Measurements from ENCODE around the gene MAP3K20. TPM values are rescaled to one million over a fixed set of nuclear protein-coding genes. Genes with fewer than 3 reads are reported as not detected.

The MAP3K20 gene
- total and polyA plus RNA-seq, 2 donors (not counting 3 experiments of a cell fraction or from before 2014, with no cell fraction given), result 7.8 to 31.5 TPM

GRCh38 chr2:173305303-173305702 lies 229.7 kb downstream of the MAP3K20 start:
- BruUV-seq (replicated peaks), result no TSS peak
- ChIA-PET CTCF (no interaction called here), POLR2A (no interaction called here)
- no peaks in the 10 kb centered on the region for H3K4me1 ChIP-seq (ENCODE audit: control insufficient read depth, extremely low read depth, insufficient read depth, low read length)
- no peak overlapping the region for H2AFZ ChIP-seq (ENCODE audit: low read depth, low read length)
- no peak for TF ChIP-seq EZH2 (IDR thresholded peaks at IDR 0.05; ENCODE audit: borderline replicate concordance, low read depth, low read length, severe bottlenecking)
- TF ChIP-seq JUN (IDR thresholded peaks at IDR 0.05; ENCODE audit: borderline replicate concordance, insufficient read depth, insufficient read length, low read depth), result no peak
- TF ChIP-seq FOS (IDR thresholded peaks at IDR 0.05; ENCODE audit: borderline replicate concordance, insufficient read depth, low read length), result no peak
- TF ChIP-seq CTCF (IDR thresholded peaks at IDR 0.05; ENCODE audit: extremely low read depth in 1 of 2, insufficient read depth in 1 of 2, low read depth in 1 of 2, low read length in 2 of 2), result no peak
- TF ChIP-seq GATA2 (IDR thresholded peaks at IDR 0.05; ENCODE audit: insufficient read depth, insufficient read length, low read depth, low read length), result no peak
- TF ChIP-seq POLR2A (IDR thresholded peaks at IDR 0.05; ENCODE audit: low read depth, low read length), result no peak
- no peak for TF ChIP-seq POLR2AphosphoS5 (IDR thresholded peaks at IDR 0.05; ENCODE audit: insufficient read depth, low read depth, low read length)
- TF ChIP-seq MAX (IDR thresholded peaks at IDR 0.05; ENCODE audit: insufficient read depth, insufficient read length), result no peak
- no peak for TF ChIP-seq MYC (IDR thresholded peaks at IDR 0.05; ENCODE audit: low read depth, low read length)
- no peaks in the 10 kb centered on the region for H3K79me2 ChIP-seq (ENCODE audit: control insufficient read depth, insufficient read depth, low read length)
- no peak overlapping the region for H3K4me2 ChIP-seq (ENCODE audit: insufficient read depth, low read length)
- no peak overlapping the region for H3K27ac ChIP-seq (ENCODE audit: insufficient read depth, low read depth, low read length)
- intact Hi-C loops (cut with micrococcal nuclease), result no loop called here
- FAIRE-seq (no peak), DNase-seq (ENCODE audit: low read depth, low spot score) (no peak)
- no peaks in the 10 kb centered on the region for H3K9me1 ChIP-seq (replicated peaks; ENCODE audit: control insufficient read depth, extremely low read depth, insufficient read depth, low read length)
- no peaks in the 10 kb centered on the region for H3K36me3 ChIP-seq (ENCODE audit: control insufficient read depth in 2 of 2, extremely low read depth in 1 of 2, insufficient read depth in 2 of 2, low read length in 2 of 2)
- H3K9ac ChIP-seq (replicated peaks; ENCODE audit: extremely low read depth, insufficient read depth, low read length), result no peak overlapping the region
- dilution Hi-C loops (cut with MboI; ENCODE audit: extremely low pct_ligation_motif_present, low sequenced_read_pairs), result no loop called here
- H4K20me1 ChIP-seq (replicated peaks; ENCODE audit: control insufficient read depth, extremely low read depth, insufficient read depth, low read length), result no peaks in the 10 kb centered on the region
- peaks cover 4 to 6% of the 10 kb centered on the region in 2 experiments for H3K27me3 ChIP-seq (ENCODE audit: control insufficient read depth in 2 of 2, insufficient read depth in 2 of 2, low read length in 2 of 2)
- no peak overlapping the region for H3K4me3 ChIP-seq (replicated peaks in 1 of 3; ENCODE audit: insufficient read depth in 1 of 3, low read depth in 1 of 3, low read length in 3 of 3)
- H3K9me3 ChIP-seq (replicated peaks; ENCODE audit: control insufficient read depth, insufficient read depth, low read length), result no peaks in the 10 kb centered on the region
